IPS DF 19.7 (cell line): ENCODE measurements around the gene SPAG5.

Experiments used
- DNase-seq: peaks from one replicate; pipeline ENCODE4 v3.0.0-alpha.2; 2013; ENCODE audit warnings: low read depth, low spot score

The SPAG5 gene

GRCh38 chr17:28572259-28573039 lies 26.4 kb downstream of the SPAG5 start:
- no peak for DNase-seq

- DNase-seq: peak; percentile 76
Measured at GRCh38 chr17:28571361-28572122, 27.3 kb downstream of the SPAG5 start, which contains the start of gene PIGS. Gene PIGS, minus strand, starts transcription at chr17:28571524. Its CDS starts 28 bp downstream, at chr17:28571496.

GRCh38 chr17:28570716-28571360 lies 28.0 kb downstream of the SPAG5 start:
- DNase-seq: no peak

- no peak for DNase-seq
Measured at GRCh38 chr17:28569446-28569845, 29.4 kb downstream of the SPAG5 start.

GRCh38 chr17:28567604-28568003 lies 31.2 kb downstream of the SPAG5 start:
- no peak for DNase-seq

GRCh38 chr17:28563475-28563874 lies 35.4 kb downstream of the SPAG5 start:
- no peak for DNase-seq

GRCh38 chr17:28555022-28555421 lies 43.8 kb downstream of the SPAG5 start:
- no peak for DNase-seq

- no peak for DNase-seq
Measured at GRCh38 chr17:28554565-28554964, 44.3 kb downstream of the SPAG5 start.

GRCh38 chr17:28553000-28553505 lies 45.8 kb downstream of the SPAG5 start:
- no peak for DNase-seq

- DNase-seq: no peak
Measured at GRCh38 chr17:28552176-28552999, 46.4 kb downstream of the SPAG5 start, which contains the start of gene UNC119. Gene UNC119, minus strand, starts transcription at chr17:28552624. Its CDS starts 67 bp downstream, at chr17:28552557.

- DNase-seq: no peak
Measured at GRCh38 chr17:28551421-28552175, 47.2 kb downstream of the SPAG5 start.

- no peak for DNase-seq
Measured at GRCh38 chr17:28550858-28551257, 48.0 kb downstream of the SPAG5 start.

GRCh38 chr17:28549236-28550132 lies 49.3 kb downstream of the SPAG5 start:
- DNase-seq: no peak

- DNase-seq: no peak
Measured at GRCh38 chr17:28548417-28549130, 50.3 kb downstream of the SPAG5 start.

- no peak for DNase-seq
Measured at GRCh38 chr17:28547623-28548416, 51.0 kb downstream of the SPAG5 start.

GRCh38 chr17:28547096-28547622 lies 51.7 kb downstream of the SPAG5 start:
- no peak for DNase-seq

GRCh38 chr17:28545787-28546415 lies 52.9 kb downstream of the SPAG5 start:
- DNase-seq: no peak
